GM04504 (cell line): ENCODE measurements around the gene ZNF554.

ENCODE experiments used
- DNase-seq: peaks from one replicate; pipeline ENCODE4 v3.0.0-alpha.2; 2012; ENCODE audit warnings: low read depth

ZNF554 gene

GRCh38 chr19:2819540-2820111 lies at the start of gene ZNF554:
Gene ZNF554, plus strand, starts transcription at chr19:2819868. Its CDS starts 204 bp downstream, at chr19:2820072.
- peak; percentile 83 for DNase-seq

GRCh38 chr19:2770055-2771013 lies 49.3 kb upstream of the ZNF554 start:
- no peak for DNase-seq

- no peak for DNase-seq
Observed at GRCh38 chr19:2771786-2772674, 47.6 kb upstream of the ZNF554 start.

- no peak for DNase-seq
Observed at GRCh38 chr19:2774083-2774679, 45.5 kb upstream of the ZNF554 start.

- DNase-seq = no peak
Observed at GRCh38 chr19:2774953-2775555, 44.6 kb upstream of the ZNF554 start.

GRCh38 chr19:2775556-2776430 lies 43.9 kb upstream of the ZNF554 start:
- no peak for DNase-seq

GRCh38 chr19:2777952-2778683 lies 41.5 kb upstream of the ZNF554 start:
- no peak for DNase-seq

- no peak for DNase-seq
Observed at GRCh38 chr19:2779121-2779740, 40.4 kb upstream of the ZNF554 start.

GRCh38 chr19:2780284-2780683 lies 39.4 kb upstream of the ZNF554 start:
- no peak for DNase-seq

- no peak for DNase-seq
Observed at GRCh38 chr19:2782329-2782935, 37.2 kb upstream of the ZNF554 start.

- peak; percentile 99 for DNase-seq
Observed at GRCh38 chr19:2782936-2783780, 36.5 kb upstream of the ZNF554 start, which contains the start of gene SGTA. Gene SGTA, minus strand, starts transcription at chr19:2783273. Its CDS starts 14,205 bp downstream, at chr19:2769068.

GRCh38 chr19:2783781-2784145 lies 35.9 kb upstream of the ZNF554 start:
- DNase-seq = no peak

- peak; percentile 98 for DNase-seq
Observed at GRCh38 chr19:2785244-2785997, 34.2 kb upstream of the ZNF554 start, which contains the start of gene THOP1. Gene THOP1, plus strand, starts transcription at chr19:2785503. Its CDS starts 160 bp downstream, at chr19:2785663.

- no peak for DNase-seq
Observed at GRCh38 chr19:2787115-2787514, 32.6 kb upstream of the ZNF554 start.

- no peak for DNase-seq
Observed at GRCh38 chr19:2788237-2788636, 31.4 kb upstream of the ZNF554 start.

GRCh38 chr19:2790194-2790556 lies 29.5 kb upstream of the ZNF554 start:
- DNase-seq = no peak
